NB4 (cell line): ENCODE data around the gene CFAP20.

Experiments used
- DNase-seq: peaks from one replicate; pipeline ENCODE4 v3.0.0; 2010; ENCODE audit warnings: low read depth
- H3K4me3 ChIP-seq: one replicate; pipeline ENCODE4 v1.5.1; 2011; ENCODE audit warnings: mild to moderate bottlenecking, low read depth, low read length, moderate library complexity
- CTCF ChIP-seq: IDR thresholded peaks from one replicate; pipeline ENCODE4 v1.5.1; 2012; ENCODE audit warnings: low read depth, low read length
- MAX ChIP-seq: IDR thresholded peaks from 2 replicates; pipeline ENCODE4 v1.6.1; 2011; ENCODE audit warnings: low read depth, low read length
- MYC ChIP-seq: IDR thresholded peaks from 2 replicates; pipeline ENCODE4 v1.6.1; 2011; ENCODE audit warnings: low read depth, low read length
- POLR2A ChIP-seq: IDR thresholded peaks from 2 replicates; pipeline ENCODE4 v1.6.1; 2011; ENCODE audit warnings: mild to moderate bottlenecking; ENCODE audit not compliant: insufficient read length; ENCODE audit errors: extremely low read depth

The CFAP20 gene

DNA sequence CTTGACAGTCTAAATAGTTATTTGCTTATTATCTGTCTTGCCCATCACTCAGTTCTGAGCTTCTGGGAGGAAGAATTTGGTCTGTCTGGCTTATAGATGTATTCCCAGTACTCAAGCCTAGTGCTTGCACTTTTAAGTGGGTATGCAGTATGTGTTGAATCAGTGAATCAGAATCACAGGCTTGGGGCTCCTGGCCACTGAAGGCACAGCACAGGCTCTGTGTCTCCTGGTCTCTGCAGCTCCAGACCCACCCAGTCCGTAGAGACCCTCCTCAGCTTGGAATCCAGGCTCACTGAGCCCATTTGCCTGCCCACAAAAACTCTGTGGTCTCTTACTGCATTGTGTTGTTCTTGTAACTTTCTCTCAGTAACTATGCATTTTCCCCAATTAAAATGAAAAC is 19.3 kb upstream of the CFAP20 start:
- no peak overlapping the region for H3K4me3 ChIP-seq
- TF ChIP-seq MYC (no peak), CTCF (no peak), POLR2A (no peak), MAX (no peak)
- no peak for DNase-seq

DNA sequence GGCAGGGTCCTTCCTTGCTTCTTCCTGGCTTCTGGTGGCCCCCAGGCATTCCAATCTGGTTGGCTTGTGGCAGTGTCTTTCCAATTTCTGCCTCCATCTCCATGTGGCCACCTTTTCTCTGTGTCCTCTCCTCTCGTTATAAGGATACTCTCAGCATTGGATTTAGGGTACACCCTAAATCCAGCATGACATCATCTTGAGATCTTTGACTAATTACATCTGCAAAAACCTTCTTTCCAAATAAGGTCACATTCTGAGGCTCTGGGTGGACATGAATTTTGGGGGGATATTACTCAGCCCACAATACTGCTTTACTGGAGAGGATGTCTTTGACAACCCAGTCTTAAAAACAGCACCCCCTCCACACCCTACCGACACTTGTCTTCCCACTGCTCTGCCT is 18.9 kb upstream of the CFAP20 start:
- TF ChIP-seq CTCF (no peak), POLR2A (no peak), MYC (no peak), MAX (no peak)

GRCh38 chr16:58138852-58139251 is 9.7 kb upstream of the CFAP20 start:
- no peak for DNase-seq
- no peak for TF ChIP-seq MYC
- TF ChIP-seq MAX: no peak
- TF ChIP-seq POLR2A: no peak
- no peak for TF ChIP-seq CTCF

More for the DNA sequence above, 18.9 kb upstream of the CFAP20 start:
- H3K4me3 ChIP-seq: no peak overlapping the region
- no peak for DNase-seq

GRCh38 chr16:58137581-58137980 is 8.4 kb upstream of the CFAP20 start:
- TF ChIP-seq POLR2A (no peak), MAX (no peak), CTCF (no peak), MYC (no peak)
- no peak for DNase-seq
- H3K4me3 ChIP-seq: no peak overlapping the region

More at GRCh38 chr16:58138852-58139251, 9.7 kb upstream of the CFAP20 start:
- no peak overlapping the region for H3K4me3 ChIP-seq

GRCh38 chr16:58128711-58129096 is 477 bp downstream of the CFAP20 start:
- TF ChIP-seq CTCF (no peak), POLR2A (no peak), MYC (no peak), MAX (no peak; the same call in 1 of the 2 replicates)
- peak; percentile 71 for DNase-seq
- H3K4me3 ChIP-seq: peak overlapping the region; percentile 96
